Kidney (tissue), 14 donors: ENCODE data around the gene EEFSEC. TPM values are rescaled to one million over a fixed set of nuclear protein-coding genes. Genes with fewer than 3 reads are reported as not detected.

Experiments used
- DNase-seq, 5 donors: peaks; one replicate each; pipeline ENCODE4 v3.0.0-alpha.2; 2013 to 2020
- FAIRE-seq: peaks from 2 replicates; lab custom pipeline; 2012; peaks lifted over from hg19 to GRCh38; lab: Jason Lieb, UNC
- H3K27ac ChIP-seq, 2 donors: one replicate each; pipeline ENCODE4 v1.7.0; 2013; ENCODE audit warnings: low read depth in 2 of 2, low read length in 2 of 2, inconsistent platforms in 1 of 2
- H3K27me3 ChIP-seq: one replicate; pipeline ENCODE4 v1.7.1; 2013; ENCODE audit warnings: low read length, inconsistent platforms; ENCODE audit not compliant: control insufficient read depth, insufficient read depth
- H3K36me3 ChIP-seq, 3 donors: one replicate each; pipeline versions ENCODE4 v1.7.0 to v1.7.1; 2013; ENCODE audit warnings: low read length in 3 of 3, control low read depth in 1 of 3, inconsistent platforms in 1 of 3; ENCODE audit not compliant: insufficient read depth in 3 of 3, control insufficient read depth in 2 of 3
- H3K4me1 ChIP-seq, 3 donors: one replicate each; pipeline versions ENCODE4 v1.7.0 to v1.7.1; 2013; ENCODE audit warnings: low read length in 3 of 3, inconsistent platforms in 1 of 3, low read depth in 1 of 3; ENCODE audit not compliant: control insufficient read depth in 2 of 3, insufficient read depth in 2 of 3
- H3K4me3 ChIP-seq, 3 donors: one replicate each; pipeline versions ENCODE4 v1.7.0 to v1.8.1; 2013; ENCODE audit warnings: low read length in 3 of 3, control low read depth in 1 of 3, inconsistent platforms in 1 of 3
- H3K9ac ChIP-seq, 3 donors: one replicate each; pipeline versions ENCODE4 v1.7.0 to v1.7.1; 2013; ENCODE audit warnings: low read length in 3 of 3, control low read depth in 1 of 3, inconsistent platforms in 1 of 3
- H3K9me3 ChIP-seq, 3 donors: one replicate each; pipeline versions ENCODE4 v1.7.0 to v1.7.1; 2013; ENCODE audit warnings: low read length in 3 of 3, control low read depth in 1 of 3, inconsistent platforms in 1 of 3; ENCODE audit not compliant: control insufficient read depth in 2 of 3, insufficient read depth in 1 of 3
- CTCF ChIP-seq: IDR thresholded peaks from 3 replicates; pipeline ENCODE4 v1.5.1; 2012; ENCODE audit warnings: mild to moderate bottlenecking, moderate library complexity, borderline replicate concordance; ENCODE audit not compliant: insufficient read depth; ENCODE audit errors: extremely low read depth
- intact Hi-C: fragments of 100-400 bp; cut with DNase I; formaldehyde crosslinking; loops from one replicate; pipeline ENCODE4 v1.11.1; 2022
- polyA plus RNA-seq: library from polyadenylated mRNA; stranded (reverse); fragments of 350-450 nt; fragmentation: Illumina TruSeq; extraction: RNeasy Lipid Tissue Mini Kit (QIAGEN cat#74804); gene quantifications from one replicate; pipeline ENCODE4 v1.2.3, GENCODE V29; 2014; ENCODE audit warnings: low read depth, low replicate concordance; ENCODE audit not compliant: insufficient read depth
- total RNA-seq: library from RNA; stranded (reverse); fragmentation: NEBNext Ultra II Directional; extraction: Animal tissue kit (Norgen Biotek cat#: 25700); gene quantifications from one replicate; pipeline ENCODE4 v1.2.1, GENCODE V29; 2021
- donor health status: control.
- donor health status: control.
- donor health status: control.
- donor health status: control.
- donor health status: control.
- donor health status: DM: yes; HTN: yes; CAD: no.
- donor health status: Normal renal cell carcinoma (clear cell type).

EEFSEC gene
- total and polyA plus RNA-seq, 2 donors from 2014 or later, result 15.2 to 23.2 TPM

GRCh38 chr3:128266453-128266852 lies 113.2 kb downstream of the EEFSEC start:
- Histone ChIP-seq H3K9me3 (no peaks in the 10 kb centered on the region), H3K27me3 (no peaks in the 10 kb centered on the region), H3K36me3 (peaks cover 0 to 3% (median 0%) of the 10 kb centered on the region in 3 donors), H3K4me3 (no peak overlapping the region), H3K4me1 (peaks cover 0 to 2% (median 0%) of the 10 kb centered on the region in 3 donors), H3K9ac (no peak overlapping the region), H3K27ac (no peak overlapping the region)
- intact Hi-C loops, result no loop called here
- FAIRE-seq, result no peak
- TF ChIP-seq CTCF, result no peak
- DNase-seq, result no peak

GRCh38 chr3:128267541-128267940 lies 114.3 kb downstream of the EEFSEC start:
- intact Hi-C loops, result no loop called here
- no peaks in the 10 kb centered on the region for H3K27me3 ChIP-seq
- H3K4me1 ChIP-seq, result peaks cover 0 to 2% (median 0%) of the 10 kb centered on the region in 3 donors
- no peak for TF ChIP-seq CTCF
- H3K9ac ChIP-seq, result no peak overlapping the region
- H3K36me3 ChIP-seq, result peaks cover 0 to 2% (median under 1%) of the 10 kb centered on the region in 3 donors
- H3K9me3 ChIP-seq, result no peaks in the 10 kb centered on the region
- no peak overlapping the region for H3K27ac ChIP-seq
- FAIRE-seq (no peak), DNase-seq (no peak)
- no peak overlapping the region for H3K4me3 ChIP-seq

GRCh38 chr3:128269006-128269775 lies 115.9 kb downstream of the EEFSEC start:
- intact Hi-C loops, result no loop called here
- DNase-seq (no peak), FAIRE-seq (no peak)
- H3K9me3 ChIP-seq, result no peaks in the 10 kb centered on the region
- H3K9ac ChIP-seq, result no peak overlapping the region
- no peaks in the 10 kb centered on the region for H3K27me3 ChIP-seq
- H3K4me3 ChIP-seq, result no peak overlapping the region
- H3K4me1 ChIP-seq, result peaks cover 0 to 2% (median 0%) of the 10 kb centered on the region in 3 donors
- H3K27ac ChIP-seq, result no peak overlapping the region
- no peak for TF ChIP-seq CTCF
- H3K36me3 ChIP-seq, result peaks cover 0 to 4% (median 4%) of the 10 kb centered on the region in 3 donors
